Endodermal cell (in vitro differentiated cells): ENCODE results near the gene PLEKHG5. TPM values are rescaled to one million over a fixed set of nuclear protein-coding genes. Genes with fewer than 3 reads are reported as not detected.
A peak's percentile ranks its signal among the peaks of the same experiment; 100 is the strongest.

ENCODE experiments used
- DNase-seq: peaks from one replicate; pipeline ENCODE4 v3.0.0-alpha.2; 2017
- H3K27ac ChIP-seq: 2 replicates; pipeline ENCODE4 v1.5.1; 2013; ENCODE audit warnings: mild to moderate bottlenecking, low read depth, low read length, moderate library complexity
- H3K27me3 ChIP-seq: 2 replicates; pipeline ENCODE4 v1.6.1; 2013; ENCODE audit warnings: mild to moderate bottlenecking, low read length, moderate library complexity; ENCODE audit not compliant: insufficient read depth, control insufficient read depth, poor library complexity, severe bottlenecking
- H3K36me3 ChIP-seq: 2 replicates; pipeline ENCODE4 v1.7.0; 2013; ENCODE audit warnings: mild to moderate bottlenecking, low read length, moderate library complexity; ENCODE audit not compliant: control insufficient read depth, insufficient read depth
- H3K4me1 ChIP-seq: one replicate; pipeline ENCODE4 v1.7.0; 2013; ENCODE audit warnings: low read length; ENCODE audit not compliant: control insufficient read depth, insufficient read depth
- H3K4me3 ChIP-seq: 2 replicates; pipeline ENCODE4 v1.5.1; 2013; ENCODE audit warnings: mild to moderate bottlenecking, low read length, moderate library complexity
- H3K9ac ChIP-seq: 2 replicates; pipeline ENCODE4 v1.6.1; 2013; ENCODE audit warnings: mild to moderate bottlenecking, low read length, moderate library complexity; ENCODE audit not compliant: poor library complexity, severe bottlenecking; ENCODE audit errors: extremely low read depth
- H3K9me3 ChIP-seq: 2 replicates; pipeline ENCODE4 v1.6.1; 2013; ENCODE audit warnings: mild to moderate bottlenecking, low read length, moderate library complexity; ENCODE audit not compliant: control insufficient read depth
- H3K27ac Mint-ChIP-seq: 2 replicates; pipeline ENCODE4 v1.8.0; 2020; ENCODE audit warnings: mixed read lengths
- H3K27me3 Mint-ChIP-seq: 2 replicates; pipeline ENCODE4 v1.8.0; 2021; ENCODE audit warnings: mild to moderate bottlenecking, mixed read lengths; ENCODE audit not compliant: insufficient read depth
- H3K36me3 Mint-ChIP-seq: 2 replicates; pipeline ENCODE4 v1.8.0; 2020; ENCODE audit warnings: low read depth, mixed read lengths
- H3K4me1 Mint-ChIP-seq: 2 replicates; pipeline ENCODE4 v1.8.0; 2020; ENCODE audit warnings: mixed read lengths
- H3K4me3 Mint-ChIP-seq: 2 replicates; pipeline ENCODE4 v1.8.0; 2020; ENCODE audit warnings: mild to moderate bottlenecking, moderate library complexity, mixed read lengths
- H3K9me3 Mint-ChIP-seq: 2 replicates; pipeline ENCODE4 v1.8.0; 2020; ENCODE audit warnings: mild to moderate bottlenecking, mixed read lengths
- CTCF ChIP-seq: fragments of 200-600 bp; sonication (generic); conservative IDR thresholded peaks from 2 replicates; pipeline ENCODE4 v1.5.0; 2021; ENCODE audit warnings: antibody characterized with exemption, mild to moderate bottlenecking
- WGBS, 2 experiments: methylation state at CpG; one replicate each; pipeline versions ENCODE4 v1.1.5 to v1.1.7; 2013; ENCODE audit warnings: missing lambda C conversion rate in 2 of 2, mixed read lengths in 1 of 2; ENCODE audit not compliant: insufficient coverage in 1 of 2, insufficient read length in 1 of 2; 5-methylcytosine and 5-hydroxymethylcytosine counted together
- total RNA-seq, 2 donors: library from RNA; stranded (reverse); fragmentation: NEBNext Ultra II Directional in 1 of 2; extraction: Animal tissue kit (Norgen Biotek cat#: 25700) in 1 of 2; gene quantifications; 2 replicates in 1 of 2; 3 replicates in 1 of 2; pipeline ENCODE4 v1.2.1, GENCODE V29; 2021

The PLEKHG5 gene
- total RNA-seq, 2 donors from 2014 or later = 32.6 to 38.8 TPM

- Histone ChIP-seq H3K27me3 (peaks cover 6% of the 10 kb centered on the region), H3K9ac (peak overlapping the region; percentile 51), H3K36me3 (no peaks in the 10 kb centered on the region), H3K27ac (no peak overlapping the region), H3K9me3 (no peaks in the 10 kb centered on the region), H3K4me1 (no peaks in the 10 kb centered on the region), H3K4me3 (peak overlapping the region; percentile 86)
- Mint-ChIP-seq H3K27me3 (peaks cover 15% of the 10 kb centered on the region), H3K4me1 (peaks cover 13% of the 10 kb centered on the region), H3K27ac (peak overlapping the region; percentile 40), H3K4me3 (peak overlapping the region; percentile 64), H3K36me3 (no peaks in the 10 kb centered on the region), H3K9me3 (no peaks in the 10 kb centered on the region)
- DNase-seq = no peak
- WGBS, 2 experiments = 17 to 18% methylated on average over 3 to 6 of the region's 6 CpGs
- TF ChIP-seq CTCF = no peak
Measured at GRCh38 chr1:6491081-6491449, 402 bp downstream of the PLEKHG5 start.

GRCh38 chr1:6490181-6491080 lies 1.0 kb downstream of the PLEKHG5 start:
- H3K27me3 ChIP-seq = no peaks in the 10 kb centered on the region
- H3K27ac ChIP-seq = no peak overlapping the region
- 1% methylated on average over 41 to 70 of the region's 70 CpGs for WGBS, 2 experiments
- Mint-ChIP-seq H3K4me1 (peaks cover 14% of the 10 kb centered on the region), H3K27me3 (peaks cover 9% of the 10 kb centered on the region), H3K4me3 (peak overlapping the region; percentile 64), H3K9me3 (no peaks in the 10 kb centered on the region), H3K36me3 (no peaks in the 10 kb centered on the region), H3K27ac (no peak overlapping the region)
- TF ChIP-seq CTCF = peak; percentile 43
- peak; percentile 96 for DNase-seq
- H3K4me3 ChIP-seq = peak overlapping the region; percentile 86
- H3K4me1 ChIP-seq = no peaks in the 10 kb centered on the region
- no peaks in the 10 kb centered on the region for H3K9me3 ChIP-seq
- no peaks in the 10 kb centered on the region for H3K36me3 ChIP-seq
- peak overlapping the region; percentile 51 for H3K9ac ChIP-seq

- peak; percentile 98 for TF ChIP-seq CTCF
- Mint-ChIP-seq H3K27me3 (peaks cover 9% of the 10 kb centered on the region), H3K27ac (no peak overlapping the region), H3K4me1 (peaks cover 14% of the 10 kb centered on the region), H3K4me3 (peak overlapping the region; percentile 64), H3K36me3 (no peaks in the 10 kb centered on the region), H3K9me3 (no peaks in the 10 kb centered on the region)
- no peak overlapping the region for H3K9ac ChIP-seq
- H3K4me1 ChIP-seq = no peaks in the 10 kb centered on the region
- WGBS, 2 experiments = 12 to 21% methylated on average over 12 to 21 of the region's 21 CpGs
- peak overlapping the region; percentile 86 for H3K4me3 ChIP-seq
- DNase-seq = peak; percentile 93
- no peaks in the 10 kb centered on the region for H3K36me3 ChIP-seq
- H3K9me3 ChIP-seq = no peaks in the 10 kb centered on the region
- H3K27ac ChIP-seq = no peak overlapping the region
- H3K27me3 ChIP-seq = no peaks in the 10 kb centered on the region
Measured at GRCh38 chr1:6489799-6490180, 1.7 kb downstream of the PLEKHG5 start.
